HepG2 (cell line): ENCODE data around the gene ZNF500. TPM values are rescaled to one million over a fixed set of nuclear protein-coding genes. Genes with fewer than 3 reads are reported as not detected.

ENCODE experiments used
- ATAC-seq: fragments of 200-7000 bp; cut with Tn5 transposase; 3 replicates; pipeline ENCODE4 v1.9.1; 2020; ENCODE audit warnings: mild to moderate bottlenecking, moderate library complexity
- BruUV-seq: library from RNA; stranded (reverse); fragments of 400-500 nt; replicated peaks from 2 replicates; lab custom pipeline; 2021; lab: Mats Ljungman, UMichigan
- CTCF ChIA-PET: fragments of 300-600 bp; formaldehyde crosslinking; extraction: SDS; loops from one replicate; lab custom pipeline; 2021; ENCODE audit warnings: low total read pairs, inconsistent platforms, low intra/inter-chr PET ratio; lab: Yijun Ruan, JAX
- POLR2A ChIA-PET: fragments of 350-600 bp; sonication (Branson Sonifier 250); formaldehyde crosslinking; loops from one replicate; lab custom pipeline; 2020; ENCODE audit warnings: antibody characterized with exemption, inconsistent platforms; lab: Yijun Ruan, JAX
- DNase-seq: peaks from one replicate; pipeline ENCODE4 v3.0.0-alpha.2; 2015; ENCODE audit warnings: low spot score
- FAIRE-seq: peaks from 3 replicates; lab custom pipeline; 2011; peaks lifted over from hg19 to GRCh38; lab: Jason Lieb, UNC
- H2AFZ ChIP-seq: one replicate; pipeline ENCODE4 v1.6.1; 2011; ENCODE audit warnings: low read length, inconsistent platforms
- H3K27ac ChIP-seq: fragments of 300-600 bp; 3 replicates; pipeline ENCODE4 v1.8.0; 2011; ENCODE audit warnings: mixed run types, mild to moderate bottlenecking, mixed read lengths, low read length, inconsistent platforms; ENCODE audit not compliant: insufficient read depth; ENCODE audit errors: extremely low read length
- H3K27me3 ChIP-seq, 2 experiments: fragments of 200-600 bp in 1 of 2; 2 replicates in 1 of 2; 3 replicates in 1 of 2; pipeline versions ENCODE4 v1.6.0 to v1.8.0; 2011; ENCODE audit warnings: low read length in 2 of 2, mild to moderate bottlenecking in 2 of 2, moderate library complexity in 2 of 2, inconsistent platforms in 1 of 2; ENCODE audit not compliant: insufficient read depth in 2 of 2, control insufficient read depth in 1 of 2
- H3K36me3 ChIP-seq, 2 experiments: fragments of 200-600 bp in 1 of 2; replicated peaks in 1 of 2; 2 replicates in 1 of 2; 3 replicates in 1 of 2; pipeline versions ENCODE4 v1.5.1 to v1.8.0; 2011; ENCODE audit warnings: low read length in 2 of 2, inconsistent platforms in 1 of 2; ENCODE audit not compliant: insufficient read depth in 2 of 2, control insufficient read depth in 1 of 2
- H3K4me1 ChIP-seq: 2 replicates; pipeline ENCODE4 v1.5.1; 2012; ENCODE audit warnings: low read length, inconsistent platforms; ENCODE audit not compliant: insufficient read depth
- H3K4me2 ChIP-seq: 2 replicates; pipeline ENCODE4 v1.6.0; 2011; ENCODE audit warnings: low read depth, low read length, inconsistent platforms
- H3K4me3 ChIP-seq, 3 experiments: fragments of 200-600 bp in 1 of 3; sonication (generic), shearing (Covaris generic) in 1 of 3; replicated peaks in 1 of 3; 2 replicates each; pipeline ENCODE4 v1.5.1; 2011 to 2016; ENCODE audit warnings: low read length in 3 of 3, inconsistent platforms in 2 of 3, low read depth in 2 of 3, mild to moderate bottlenecking in 2 of 3, control low read depth in 1 of 3, mixed read lengths in 1 of 3; ENCODE audit not compliant: insufficient read depth in 1 of 3
- H3K79me2 ChIP-seq: one replicate; pipeline ENCODE4 v1.6.1; 2011; ENCODE audit warnings: low read length, inconsistent platforms; ENCODE audit not compliant: insufficient read depth
- H3K9ac ChIP-seq: 2 replicates; pipeline ENCODE4 v1.6.0; 2011; ENCODE audit warnings: mild to moderate bottlenecking, low read depth, low read length, inconsistent platforms; ENCODE audit not compliant: insufficient read depth
- H3K9me3 ChIP-seq: 2 replicates; pipeline ENCODE4 v1.5.1; 2012; ENCODE audit warnings: mild to moderate bottlenecking, low read length
- H4K20me1 ChIP-seq: 2 replicates; pipeline ENCODE4 v1.6.0; 2011; ENCODE audit warnings: inconsistent platforms, mild to moderate bottlenecking, low read length, moderate library complexity; ENCODE audit not compliant: insufficient read depth
- ATF4 ChIP-seq, 2 experiments: fragments of 450-650 bp in 1 of 2; sonication (generic) in 1 of 2; formaldehyde crosslinking; IDR thresholded peaks; 2 replicates each; pipeline versions ENCODE4 v1.5.0 to v1.8.0; 2020 to 2022; ENCODE audit warnings: mild to moderate bottlenecking in 1 of 2, missing genetic modification reagents in 1 of 2
- ATF5 ChIP-seq: sonication (generic); formaldehyde crosslinking; IDR thresholded peaks from 2 replicates; pipeline ENCODE4 v1.4.0; 2020; ENCODE audit warnings: mild to moderate bottlenecking, low read depth, missing genetic modification reagents
- ATM ChIP-seq: fragments of 450-650 bp; IDR thresholded peaks from 2 replicates; pipeline ENCODE4 v1.7.1; 2017; ENCODE audit warnings: mild to moderate bottlenecking, borderline replicate concordance
- KLF13 ChIP-seq: sonication (generic); formaldehyde crosslinking; IDR thresholded peaks from 2 replicates; pipeline ENCODE4 v1.4.0; 2020; ENCODE audit warnings: mild to moderate bottlenecking, missing genetic modification reagents
- SKI ChIP-seq: fragments of 450-650 bp; IDR thresholded peaks from one replicate; pipeline ENCODE4 v1.6.1; 2018; ENCODE audit warnings: mild to moderate bottlenecking; ENCODE audit not compliant: partially characterized antibody
- ZBTB34 ChIP-seq: sonication (generic); formaldehyde crosslinking; IDR thresholded peaks from 2 replicates; pipeline ENCODE4 v1.8.0; 2022; ENCODE audit warnings: mild to moderate bottlenecking, missing genetic modification reagents
- ZNF326 ChIP-seq: sonication (generic); formaldehyde crosslinking; IDR thresholded peaks from 2 replicates; pipeline ENCODE4 v1.4.0; 2020; ENCODE audit warnings: missing genetic modification reagents, borderline replicate concordance
- WGBS: methylation state at CpG from one replicate; pipeline ENCODE4 v1.1.6; 2017; ENCODE audit warnings: low lambda C conversion rate; 5-methylcytosine and 5-hydroxymethylcytosine counted together
- in situ Hi-C: cut with HindIII; loops from 2 replicates; pipeline ENCODE4 v1.10.0; 2017; ENCODE audit warnings: low pct_unique_long_range_greater_than_20kb; ENCODE audit not compliant: extremely low pct_ligation_motif_present
- intact Hi-C: fragments of 100-400 bp; cut with micrococcal nuclease; formaldehyde crosslinking; loops from one replicate; pipeline ENCODE4 v1.10.0; 2022; ENCODE audit not compliant: unreplicated experiment
- polyA plus RNA-seq, 8 experiments: library from polyadenylated mRNA; depleted of rRNA in 3 of 8; stranded (reverse) in 7 of 8; unstranded in 1 of 8; fragments of >200 nt; fragmentation: Illumina TruSeq in 4 of 8; extraction: Trizol in 4 of 8; gene quantifications; 2 replicates each; pipeline versions ENCODE4 v1.2.1 to v1.2.3, GENCODE V29; 2011 to 2016; ENCODE audit warnings: low read depth in 4 of 8, missing spikeins in 1 of 8, mixed read lengths in 1 of 8; ENCODE audit not compliant: insufficient read depth in 1 of 8
- total RNA-seq, 5 experiments: library from RNA; depleted of rRNA; stranded (reverse); fragments of >200 nt; fragmentation: Illumina TruSeq; extraction: Trizol; gene quantifications; 2 replicates each; pipeline ENCODE4 v1.2.3, GENCODE V29; 2016; ENCODE audit warnings: low read depth in 1 of 5

ZNF500 gene
- total and polyA plus RNA-seq, 2 of the 13 experiments (the other 11 are each of a cell fraction or from before 2014, with no cell fraction given), result 6.1 to 12.2 TPM

GRCh38 chr16:4790261-4790660 is 23.3 kb upstream of the ZNF500 start:
- Histone ChIP-seq H3K4me1 (peaks cover 69% of the 10 kb centered on the region), H3K9me3 (no peaks in the 10 kb centered on the region), H4K20me1 (no peaks in the 10 kb centered on the region), H3K4me2 (peak overlapping the region; percentile 44; the same call in 1 of the 2 replicates), H3K4me3 (no peak overlapping the region), H3K36me3 (no peaks in the 10 kb centered on the region), H2AFZ (no peak overlapping the region), H3K79me2 (no peaks in the 10 kb centered on the region), H3K27me3 (no peaks in the 10 kb centered on the region; a peak in 1 of 5 replicates), H3K9ac (no peak overlapping the region), H3K27ac (no peak overlapping the region)
- intact Hi-C loops (no loop called here), in situ Hi-C loops (no loop called here)
- TF ChIP-seq ATF4 (CRISPR knock-in tag; IDR thresholded peaks at IDR 0.05) (0 out of 4 replicates have a peak, but pooled peaks of 1 of the 2 experiments have one; percentile 47), ATF5 (no peak), KLF13 (no peak), ATM (no peak), SKI (no peak), ZBTB34 (CRISPR knock-in tag) (no peak), ZNF326 (CRISPR knock-in tag) (no peak)
- CTCF ChIA-PET, result no interaction called here
- no peak for FAIRE-seq
- ATAC-seq, result no peak
- WGBS, result 19% methylated on average over 10 of the region's 10 CpGs
- DNase-seq, result no peak
- POLR2A ChIA-PET, result interaction anchor here (2.4 to 3.0 kb wide), 2 partner anchors 11 to 22 kb away, joined by 17 read pairs; partner anchors contain the start of gene ROGDI
- BruUV-seq, result no TSS peak
